PC-9 (cell line): ENCODE results near the gene STXBP3. TPM values are rescaled to one million over a fixed set of nuclear protein-coding genes. Genes with fewer than 3 reads are reported as not detected.

Experiments used
- BruUV-seq: library from RNA; stranded (reverse); fragments of 400-500 nt; replicated peaks from 2 replicates; lab custom pipeline; 2021; lab: Mats Ljungman, UMichigan
- CTCF ChIA-PET: fragments of 300-600 bp; sonication (Branson Sonifier 250); formaldehyde crosslinking; loops from one replicate; lab custom pipeline; 2022; ENCODE audit warnings: antibody characterized with exemption; lab: Charles Lee
- POLR2A ChIA-PET: fragments of 300-600 bp; sonication (Branson Sonifier 250); formaldehyde crosslinking; loops from one replicate; lab custom pipeline; 2022; ENCODE audit warnings: antibody characterized with exemption; ENCODE audit not compliant: unreplicated experiment; lab: Charles Lee
- DNase-seq, 2 experiments: peaks; one replicate each; pipeline versions ENCODE4 v3.0.0 to v3.0.0-alpha.2; 2015 to 2022; ENCODE audit warnings: mixed read lengths in 1 of 2
- H2AFZ ChIP-seq: fragments of 200-600 bp; sonication (generic); 2 replicates; pipeline ENCODE4 v1.8.1; 2017; ENCODE audit warnings: antibody characterized with exemption
- H3F3A ChIP-seq: fragments of 200-600 bp; sonication (generic); 2 replicates; pipeline ENCODE4 v1.8.1; 2017; ENCODE audit warnings: antibody characterized with exemption, mild to moderate bottlenecking, low read depth; ENCODE audit not compliant: insufficient read depth
- H3K27ac ChIP-seq: fragments of 200-600 bp; sonication (generic); 2 replicates; pipeline ENCODE4 v1.6.1; 2016; ENCODE audit warnings: mixed run types
- H3K27me3 ChIP-seq: fragments of 200-600 bp; sonication (generic); 2 replicates; pipeline ENCODE4 v1.6.1; 2016; ENCODE audit warnings: low read depth, mixed run types; ENCODE audit not compliant: insufficient read depth
- H3K36me3 ChIP-seq: fragments of 200-600 bp; sonication (generic); 2 replicates; pipeline ENCODE4 v1.6.1; 2016; ENCODE audit warnings: low read depth, mixed run types
- H3K4me1 ChIP-seq: fragments of 200-600 bp; sonication (generic); replicated peaks from 2 replicates; pipeline ENCODE4 v1.6.1; 2016; ENCODE audit warnings: mixed run types; ENCODE audit not compliant: insufficient read depth
- H3K4me2 ChIP-seq: fragments of 200-600 bp; sonication (generic); 2 replicates; pipeline ENCODE4 v1.6.1; 2017; ENCODE audit warnings: mixed run types
- H3K4me3 ChIP-seq: fragments of 200-600 bp; sonication (generic); 2 replicates; pipeline ENCODE4 v1.6.1; 2016; ENCODE audit warnings: mixed run types
- H3K79me2 ChIP-seq: fragments of 200-600 bp; sonication (generic); 2 replicates; pipeline ENCODE4 v1.6.1; 2017; ENCODE audit warnings: low read depth, mixed run types
- H3K9me2 ChIP-seq: fragments of 200-600 bp; sonication (generic); 2 replicates; pipeline ENCODE4 v1.8.1; 2017; ENCODE audit warnings: mild to moderate bottlenecking; ENCODE audit not compliant: insufficient read depth
- H3K9me3 ChIP-seq: fragments of 200-600 bp; sonication (generic); 2 replicates; pipeline ENCODE4 v1.8.1; 2016; ENCODE audit warnings: low read depth; ENCODE audit not compliant: insufficient read depth
- H4K20me1 ChIP-seq: fragments of 200-600 bp; sonication (generic); 2 replicates; pipeline ENCODE4 v1.8.1; 2017; ENCODE audit not compliant: insufficient read depth
- CTCF ChIP-seq: fragments of 200-600 bp; sonication (generic); conservative IDR thresholded peaks from 2 replicates; pipeline ENCODE4 v1.6.1; 2017; ENCODE audit warnings: mixed run types, antibody characterized with exemption, mild to moderate bottlenecking, moderate library complexity
- EZH2 ChIP-seq: fragments of 200-600 bp; sonication (generic); IDR thresholded peaks from 2 replicates; pipeline ENCODE4 v1.8.0; 2017; ENCODE audit warnings: antibody characterized with exemption, low read depth
- intact Hi-C: fragments of 100-400 bp; cut with micrococcal nuclease; formaldehyde crosslinking; loops from one replicate; pipeline ENCODE4 v1.10.0; 2022; ENCODE audit not compliant: unreplicated experiment
- total RNA-seq: library from RNA; stranded (reverse); gene quantifications from 2 replicates; pipeline ENCODE4 v1.2.3, GENCODE V29; 2021

STXBP3 gene
- total RNA-seq, 1 experiment from 2014 or later: 37.0 TPM

GRCh38 chr1:108767708-108768107 lies 21.2 kb downstream of the STXBP3 start:
- peaks cover 3% of the 10 kb centered on the region; the same call in 1 of the 2 replicates for H4K20me1 ChIP-seq
- no peak for DNase-seq
- TF ChIP-seq CTCF: no peak
- no peak for TF ChIP-seq EZH2
- no peak overlapping the region for H3K4me2 ChIP-seq
- no peaks in the 10 kb centered on the region for H3K9me2 ChIP-seq
- POLR2A ChIA-PET: no interaction called here
- peaks cover 21% of the 10 kb centered on the region for H3K36me3 ChIP-seq
- no peaks in the 10 kb centered on the region for H3K9me3 ChIP-seq
- CTCF ChIA-PET: no interaction called here
- peaks cover 14% of the 10 kb centered on the region for H3F3A ChIP-seq
- no peak overlapping the region for H3K4me3 ChIP-seq
- H3K27me3 ChIP-seq: no peaks in the 10 kb centered on the region
- H2AFZ ChIP-seq: no peak overlapping the region
- no peaks in the 10 kb centered on the region for H3K4me1 ChIP-seq
- BruUV-seq: no TSS peak
- intact Hi-C loops: no loop called here
- H3K79me2 ChIP-seq: no peaks in the 10 kb centered on the region
- no peak overlapping the region for H3K27ac ChIP-seq

- no peaks in the 10 kb centered on the region for H3K79me2 ChIP-seq
- intact Hi-C loops: no loop called here
- no peaks in the 10 kb centered on the region for H4K20me1 ChIP-seq
- H3K4me2 ChIP-seq: no peak overlapping the region
- POLR2A ChIA-PET: no interaction called here
- CTCF ChIA-PET: no interaction called here
- DNase-seq: no peak
- H2AFZ ChIP-seq: no peak overlapping the region
- H3K9me3 ChIP-seq: no peaks in the 10 kb centered on the region
- H3K27ac ChIP-seq: no peak overlapping the region
- no TSS peak for BruUV-seq
- H3K4me1 ChIP-seq: no peaks in the 10 kb centered on the region
- H3K4me3 ChIP-seq: no peak overlapping the region
- no peaks in the 10 kb centered on the region for H3F3A ChIP-seq
- H3K27me3 ChIP-seq: no peaks in the 10 kb centered on the region
- H3K9me2 ChIP-seq: no peaks in the 10 kb centered on the region
- TF ChIP-seq CTCF (no peak), EZH2 (no peak)
- H3K36me3 ChIP-seq: peaks cover 45% of the 10 kb centered on the region
These were observed 31.4 kb downstream of the STXBP3 start for GRCh38 chr1:108777839-108778238.

- H3K79me2 ChIP-seq: no peaks in the 10 kb centered on the region
- DNase-seq: no peak
- BruUV-seq: no TSS peak
- H4K20me1 ChIP-seq: no peaks in the 10 kb centered on the region
- intact Hi-C loops: no loop called here
- H3K4me2 ChIP-seq: no peak overlapping the region
- H3K36me3 ChIP-seq: peaks cover 46% of the 10 kb centered on the region
- H2AFZ ChIP-seq: no peak overlapping the region
- ChIA-PET CTCF (no interaction called here), POLR2A (no interaction called here)
- no peak for TF ChIP-seq EZH2
- TF ChIP-seq CTCF: no peak
- no peak overlapping the region for H3K4me3 ChIP-seq
- no peak overlapping the region for H3K27ac ChIP-seq
- peaks cover 3% of the 10 kb centered on the region; the same call in 1 of the 2 replicates for H3K9me3 ChIP-seq
- no peaks in the 10 kb centered on the region; the same call in 1 of the 2 replicates for H3K9me2 ChIP-seq
- H3K4me1 ChIP-seq: no peaks in the 10 kb centered on the region
- no peaks in the 10 kb centered on the region for H3F3A ChIP-seq
- H3K27me3 ChIP-seq: no peaks in the 10 kb centered on the region
These were observed 33.0 kb downstream of the STXBP3 start for GRCh38 chr1:108779455-108779854.
